Activated B cell treated with CpG ODN at 0.5 μM for 24 hours (primary cell): ENCODE data around the gene PRKCE. TPM values are rescaled to one million over a fixed set of nuclear protein-coding genes. Genes with fewer than 3 reads are reported as not detected.

Experiments
- ATAC-seq: fragments of 200-7000 bp; cut with Tn5 transposase; one replicate; pipeline ENCODE4 v1.10.0; 2021; ENCODE audit warnings: low read depth, mild to moderate bottlenecking, moderate library complexity
- CTCF ChIA-PET: fragments of 350-600 bp; sonication (Branson Sonifier 250); formaldehyde crosslinking; loops from one replicate; lab custom pipeline; 2021; ENCODE audit warnings: antibody characterized with exemption; lab: Charles Lee
- POLR2A ChIA-PET: fragments of 350-600 bp; sonication (Branson Sonifier 250); formaldehyde crosslinking; loops from one replicate; lab custom pipeline; 2021; ENCODE audit warnings: antibody characterized with exemption; lab: Charles Lee
- DNase-seq: peaks from one replicate; pipeline ENCODE4 v3.0.0; 2022
- H3K27ac Mint-ChIP-seq: one replicate; pipeline ENCODE4 v1.8.0; 2020; ENCODE audit warnings: mixed read lengths
- H3K27me3 Mint-ChIP-seq: one replicate; pipeline ENCODE4 v1.8.0; 2021; ENCODE audit warnings: mixed read lengths
- H3K36me3 Mint-ChIP-seq: one replicate; pipeline ENCODE4 v1.8.0; 2021; ENCODE audit warnings: low read depth, mixed read lengths
- H3K4me1 Mint-ChIP-seq: one replicate; pipeline ENCODE4 v1.8.0; 2021; ENCODE audit warnings: mixed read lengths
- H3K4me3 Mint-ChIP-seq: one replicate; pipeline ENCODE4 v1.8.0; 2020; ENCODE audit warnings: mild to moderate bottlenecking, mixed read lengths
- H3K9me3 Mint-ChIP-seq: one replicate; pipeline ENCODE4 v1.8.0; 2020; ENCODE audit warnings: mixed read lengths
- intact Hi-C: fragments of 100-400 bp; cut with micrococcal nuclease; formaldehyde crosslinking; loops from one replicate; pipeline ENCODE4 v1.15.1; 2024
- total RNA-seq: library from RNA; stranded (reverse); gene quantifications from 2 replicates; pipeline ENCODE4 v1.2.3, GENCODE V29; 2022
- TF ChIP-seq, protein P1 (sequence below): fragments of 200-600 bp; IDR thresholded peaks from one replicate; pipeline ENCODE4 v1.8.0; 2022; ENCODE audit warnings: antibody characterized with exemption, mild to moderate bottlenecking

PRKCE gene
- total RNA-seq, 1 donor from 2014 or later = 53.8 TPM

DNA sequence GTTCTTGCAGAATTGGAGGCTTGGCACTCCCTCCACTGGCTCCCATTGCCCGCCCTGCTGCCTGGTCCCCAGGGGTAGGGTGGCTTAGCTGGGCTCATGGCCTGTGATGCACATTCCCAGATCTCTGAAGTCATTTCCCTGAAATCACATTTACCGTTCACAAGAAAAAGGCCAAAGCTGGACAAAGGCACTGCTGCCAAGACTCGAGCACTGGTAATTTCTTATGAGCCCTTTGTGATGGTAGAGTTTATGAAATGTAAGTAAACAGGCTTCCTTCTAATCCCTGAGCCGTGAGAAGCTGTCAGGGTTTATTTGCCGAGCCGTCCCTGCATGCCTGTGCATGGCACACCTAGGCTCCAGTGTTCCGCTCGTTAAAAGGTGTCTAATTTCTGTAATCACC, 398.6 kb downstream of the PRKCE start:
- Mint-ChIP-seq H3K27me3 (no peaks in the 10 kb centered on the region), H3K36me3 (peaks cover 57% of the 10 kb centered on the region), H3K4me1 (no peaks in the 10 kb centered on the region), H3K27ac (no peak overlapping the region), H3K9me3 (no peaks in the 10 kb centered on the region), H3K4me3 (no peak overlapping the region)
- ChIA-PET CTCF (interaction anchor here (2.4 kb wide), 1 partner anchor 13 kb away, joined by 9 read pairs; no protein-coding TSS in a partner anchor), POLR2A (no interaction called here)
- intact Hi-C loops = no loop called here
- DNase-seq = no peak
- TF ChIP-seq, protein P1, sequence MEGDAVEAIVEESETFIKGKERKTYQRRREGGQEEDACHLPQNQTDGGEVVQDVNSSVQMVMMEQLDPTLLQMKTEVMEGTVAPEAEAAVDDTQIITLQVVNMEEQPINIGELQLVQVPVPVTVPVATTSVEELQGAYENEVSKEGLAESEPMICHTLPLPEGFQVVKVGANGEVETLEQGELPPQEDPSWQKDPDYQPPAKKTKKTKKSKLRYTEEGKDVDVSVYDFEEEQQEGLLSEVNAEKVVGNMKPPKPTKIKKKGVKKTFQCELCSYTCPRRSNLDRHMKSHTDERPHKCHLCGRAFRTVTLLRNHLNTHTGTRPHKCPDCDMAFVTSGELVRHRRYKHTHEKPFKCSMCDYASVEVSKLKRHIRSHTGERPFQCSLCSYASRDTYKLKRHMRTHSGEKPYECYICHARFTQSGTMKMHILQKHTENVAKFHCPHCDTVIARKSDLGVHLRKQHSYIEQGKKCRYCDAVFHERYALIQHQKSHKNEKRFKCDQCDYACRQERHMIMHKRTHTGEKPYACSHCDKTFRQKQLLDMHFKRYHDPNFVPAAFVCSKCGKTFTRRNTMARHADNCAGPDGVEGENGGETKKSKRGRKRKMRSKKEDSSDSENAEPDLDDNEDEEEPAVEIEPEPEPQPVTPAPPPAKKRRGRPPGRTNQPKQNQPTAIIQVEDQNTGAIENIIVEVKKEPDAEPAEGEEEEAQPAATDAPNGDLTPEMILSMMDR = no peak
- ATAC-seq = no peak

DNA sequence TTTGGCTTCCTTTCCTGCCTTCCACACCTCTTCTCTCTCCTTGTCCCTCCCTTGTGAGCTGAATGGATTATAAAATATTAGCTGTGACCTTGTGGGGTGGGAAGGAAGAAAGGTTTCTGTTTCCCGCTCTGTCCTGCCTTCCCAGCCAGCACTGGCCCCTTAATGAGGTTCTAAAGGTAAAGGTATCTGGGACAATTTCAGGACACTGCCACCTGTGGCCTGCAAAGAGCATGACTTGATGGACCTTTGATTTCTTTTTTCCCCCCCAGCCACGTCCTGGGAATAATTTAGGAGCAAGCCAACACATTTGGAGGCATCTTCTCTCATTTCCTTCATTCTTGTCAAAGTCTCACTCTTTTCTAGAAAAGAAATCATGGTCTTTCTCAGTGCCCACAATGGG, 399.0 kb downstream of the PRKCE start:
- ChIA-PET CTCF (interaction anchor here (2.4 kb wide), 1 partner anchor 13 kb away, joined by 9 read pairs; no protein-coding TSS in a partner anchor), POLR2A (interaction anchor here (0.6 kb wide), 1 partner anchor 70 kb away, joined by 3 read pairs; no protein-coding TSS in a partner anchor)
- Mint-ChIP-seq H3K4me1 (no peaks in the 10 kb centered on the region), H3K27me3 (no peaks in the 10 kb centered on the region), H3K9me3 (no peaks in the 10 kb centered on the region), H3K27ac (no peak overlapping the region), H3K36me3 (peaks cover 60% of the 10 kb centered on the region), H3K4me3 (no peak overlapping the region)
- DNase-seq (no peak), ATAC-seq (no peak)
- intact Hi-C loops = no loop called here
- TF ChIP-seq, protein P1 = no peak

DNA sequence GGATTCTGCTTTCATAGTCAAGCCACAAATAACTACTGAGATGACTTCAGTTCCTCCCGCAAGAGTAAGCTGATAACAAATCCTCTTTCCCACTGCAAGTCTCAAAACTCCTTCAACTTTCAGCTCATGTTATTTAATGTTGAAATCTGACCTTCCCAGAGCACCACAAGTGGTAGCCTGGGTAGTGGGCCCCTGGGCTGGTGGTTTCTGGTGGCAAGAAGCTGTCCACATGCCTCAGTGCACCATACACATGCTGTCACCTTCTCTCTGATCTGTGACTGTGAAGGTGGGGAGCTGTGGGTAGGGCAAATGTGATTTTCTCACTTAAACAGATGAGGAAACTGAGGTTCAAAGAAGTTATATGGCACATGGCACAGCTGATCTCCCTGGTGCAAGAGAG, 399.6 kb downstream of the PRKCE start:
- Mint-ChIP-seq H3K4me1 (no peaks in the 10 kb centered on the region), H3K36me3 (peaks cover 59% of the 10 kb centered on the region), H3K27me3 (no peaks in the 10 kb centered on the region), H3K4me3 (no peak overlapping the region), H3K9me3 (no peaks in the 10 kb centered on the region), H3K27ac (no peak overlapping the region)
- intact Hi-C loops = no loop called here
- ChIA-PET CTCF (interaction anchor here (2.4 kb wide), 1 partner anchor 12 kb away, joined by 9 read pairs; no protein-coding TSS in a partner anchor), POLR2A (interaction anchor here (0.6 kb wide), 1 partner anchor 71 kb away, joined by 3 read pairs; no protein-coding TSS in a partner anchor)
- no peak for DNase-seq
- TF ChIP-seq, protein P1 = no peak
- no peak for ATAC-seq

DNA sequence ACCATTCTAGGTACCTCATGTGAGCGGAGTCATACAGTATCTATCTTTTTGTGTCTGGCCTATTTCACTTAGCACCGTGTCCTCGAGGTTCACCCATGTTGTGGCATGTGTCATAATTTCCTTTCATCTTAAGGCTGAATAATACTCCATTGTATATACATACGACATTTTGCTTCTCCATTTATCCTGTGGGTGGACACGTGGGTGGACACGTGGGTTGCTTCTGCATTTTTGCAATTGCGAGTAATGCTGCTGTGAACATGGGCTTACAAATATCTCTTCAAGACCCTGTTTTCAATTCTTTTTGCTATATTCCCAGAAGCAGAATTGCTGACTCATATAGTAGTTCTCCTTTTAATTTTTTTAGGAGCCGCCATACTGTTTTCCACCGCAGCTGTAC, 402.1 kb downstream of the PRKCE start:
- no peaks in the 10 kb centered on the region for H3K27me3 Mint-ChIP-seq
- H3K4me1 Mint-ChIP-seq = no peaks in the 10 kb centered on the region
- ChIA-PET POLR2A (no interaction called here), CTCF (no interaction called here)
- TF ChIP-seq, protein P1 = no peak
- intact Hi-C loops = no loop called here
- no peaks in the 10 kb centered on the region for H3K9me3 Mint-ChIP-seq
- H3K27ac Mint-ChIP-seq = no peak overlapping the region
- no peak overlapping the region for H3K4me3 Mint-ChIP-seq
- ATAC-seq (no peak), DNase-seq (no peak)
- peaks cover 49% of the 10 kb centered on the region for H3K36me3 Mint-ChIP-seq

DNA sequence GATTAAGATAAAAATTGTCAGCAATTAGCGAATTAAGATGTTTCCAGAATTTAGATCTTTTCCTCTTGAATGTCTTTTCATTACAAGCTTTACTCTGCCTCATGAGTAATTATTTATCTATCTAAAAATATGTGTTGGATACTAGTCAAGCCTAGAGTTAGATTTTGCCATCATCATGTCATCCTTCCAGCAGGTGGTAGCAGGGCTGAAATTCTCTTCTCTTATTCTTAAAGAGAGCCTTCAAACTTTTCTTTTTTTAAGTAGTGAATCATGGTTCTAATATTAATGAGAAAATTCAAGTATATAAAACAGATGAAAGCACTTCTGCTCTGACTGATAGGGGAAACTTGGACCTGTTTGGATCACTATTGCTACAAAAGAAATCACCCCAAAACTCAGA, 405.1 kb downstream of the PRKCE start:
- ChIA-PET POLR2A (no interaction called here), CTCF (no interaction called here)
- no peaks in the 10 kb centered on the region for H3K27me3 Mint-ChIP-seq
- no peak overlapping the region for H3K27ac Mint-ChIP-seq
- ATAC-seq (no peak), DNase-seq (no peak)
- TF ChIP-seq, protein P1 = no peak
- H3K9me3 Mint-ChIP-seq = no peaks in the 10 kb centered on the region
- H3K4me1 Mint-ChIP-seq = no peaks in the 10 kb centered on the region
- intact Hi-C loops = no loop called here
- H3K4me3 Mint-ChIP-seq = no peak overlapping the region
- peaks cover 39% of the 10 kb centered on the region for H3K36me3 Mint-ChIP-seq
